Neural cell (in vitro differentiated cells): ENCODE results near the gene PLA2G2A. TPM values are rescaled to one million over a fixed set of nuclear protein-coding genes. Genes with fewer than 3 reads are reported as not detected.
"Not testable (repeated sequence)": the region's sequence is repeated elsewhere in the genome, so short reads cannot be mapped to it uniquely, and the experiment has no call there.

Experiments
- H2AFZ ChIP-seq: fragments of 200-600, 300-800 bp; sonication (generic), shearing (Covaris generic); 2 replicates; pipeline ENCODE4 v1.6.0; 2014; ENCODE audit warnings: low read depth, mild to moderate bottlenecking, antibody characterized with exemption, low read length, moderate library complexity
- H3F3A ChIP-seq: fragments of 200-600 bp; shearing (Covaris generic); 2 replicates; pipeline ENCODE4 v1.6.1; 2016; ENCODE audit warnings: mild to moderate bottlenecking, moderate library complexity, mixed read lengths, antibody characterized with exemption, low read length; ENCODE audit not compliant: insufficient read depth, poor library complexity, severe bottlenecking
- H3K27ac ChIP-seq: fragments of 200-600, 300-800 bp; sonication (generic), shearing (Covaris generic); 2 replicates; pipeline ENCODE4 v1.5.1; 2014; ENCODE audit warnings: mild to moderate bottlenecking, low read length, moderate library complexity
- H3K27me3 ChIP-seq: fragments of 300-800, 200-600 bp; sonication (generic), shearing (Covaris generic); 2 replicates; pipeline ENCODE4 v1.6.0; 2014; ENCODE audit warnings: mild to moderate bottlenecking, low read depth, low read length, moderate library complexity; ENCODE audit not compliant: insufficient read depth
- H3K36me3 ChIP-seq: fragments of 300-800, 200-600 bp; sonication (generic), shearing (Covaris generic); 2 replicates; pipeline ENCODE4 v1.5.1; 2014; ENCODE audit warnings: mild to moderate bottlenecking, antibody characterized with exemption, low read length, moderate library complexity; ENCODE audit not compliant: insufficient read depth
- H3K4me2 ChIP-seq: fragments of 300-800, 200-600 bp; sonication (generic), shearing (Covaris generic); 2 replicates; pipeline ENCODE4 v1.6.0; 2014; ENCODE audit warnings: mild to moderate bottlenecking, low read length
- H3K4me3 ChIP-seq: fragments of 300-800, 200-600 bp; sonication (generic), shearing (Covaris generic); 2 replicates; pipeline ENCODE4 v1.5.1; 2014; ENCODE audit warnings: mild to moderate bottlenecking, low read length, moderate library complexity
- H3K79me2 ChIP-seq: fragments of 200-600 bp; shearing (Covaris generic); replicated peaks from 2 replicates; pipeline ENCODE4 v1.6.0; 2014; ENCODE audit warnings: mild to moderate bottlenecking, low read length, moderate library complexity; ENCODE audit not compliant: insufficient read depth
- H3K9ac ChIP-seq: fragments of 300-800, 200-600 bp; sonication (generic), shearing (Covaris generic); 2 replicates; pipeline ENCODE4 v1.6.1; 2016; ENCODE audit warnings: mild to moderate bottlenecking, low read length, mixed read lengths
- H3K9me2 ChIP-seq: fragments of 200-600 bp; shearing (Covaris generic); 2 replicates; pipeline ENCODE4 v1.6.1; 2016; ENCODE audit warnings: mild to moderate bottlenecking, low read length, mixed read lengths; ENCODE audit not compliant: insufficient read depth
- H3K9me3 ChIP-seq: fragments of 200-600, 300-800 bp; sonication (generic), shearing (Covaris generic); 2 replicates; pipeline ENCODE4 v1.6.1; 2016; ENCODE audit warnings: mild to moderate bottlenecking, mixed run types, low read length, moderate library complexity, mixed read lengths
- H4K20me1 ChIP-seq: fragments of 200-600 bp; shearing (Covaris generic); 2 replicates; pipeline ENCODE4 v1.6.1; 2016; ENCODE audit warnings: mild to moderate bottlenecking, mixed run types; ENCODE audit not compliant: insufficient read depth
- CTCF ChIP-seq: fragments of 450-650 bp; IDR thresholded peaks from 2 replicates; pipeline ENCODE4 v1.5.1; 2014; ENCODE audit warnings: antibody characterized with exemption, mild to moderate bottlenecking, moderate library complexity; ENCODE audit not compliant: poor library complexity, severe bottlenecking
- EP300 ChIP-seq: fragments of 450-650 bp; conservative IDR thresholded peaks from 2 replicates; pipeline ENCODE4 v1.6.1; 2014; ENCODE audit warnings: antibody characterized with exemption, mild to moderate bottlenecking, moderate library complexity; ENCODE audit not compliant: poor library complexity, severe bottlenecking
- EZH2 ChIP-seq: fragments of 200-600, 300-800 bp; shearing (Covaris generic), sonication (generic); IDR thresholded peaks from 2 replicates; pipeline ENCODE4 v1.6.1; 2014; ENCODE audit warnings: antibody characterized with exemption, low read length, borderline replicate concordance, mild to moderate bottlenecking; ENCODE audit not compliant: insufficient read depth, poor library complexity, severe bottlenecking
- MXI1 ChIP-seq: fragments of 450-650 bp; conservative IDR thresholded peaks from 2 replicates; pipeline ENCODE4 v1.6.1; 2014; ENCODE audit warnings: antibody characterized with exemption, mild to moderate bottlenecking; ENCODE audit not compliant: poor library complexity, severe bottlenecking
- POLR2AphosphoS5 ChIP-seq: IDR thresholded peaks from 2 replicates; pipeline ENCODE4 v1.6.1; 2012
- RAD21 ChIP-seq: fragments of 450-650 bp; conservative IDR thresholded peaks from 2 replicates; pipeline ENCODE4 v1.6.1; 2014; ENCODE audit warnings: antibody characterized with exemption, mild to moderate bottlenecking, moderate library complexity
- REST ChIP-seq: IDR thresholded peaks from 2 replicates; pipeline ENCODE4 v1.6.1; 2012; ENCODE audit warnings: borderline replicate concordance
- SMC3 ChIP-seq: fragments of 450-650 bp; conservative IDR thresholded peaks from 2 replicates; pipeline ENCODE4 v1.6.1; 2014; ENCODE audit warnings: antibody characterized with exemption, mild to moderate bottlenecking, moderate library complexity; ENCODE audit not compliant: poor library complexity
- TAF1 ChIP-seq: IDR thresholded peaks from 2 replicates; pipeline ENCODE4 v1.6.1; 2012; ENCODE audit warnings: low read depth
- polyA plus RNA-seq: library from polyadenylated mRNA; depleted of rRNA; stranded (reverse); fragments of >200 nt; gene quantifications from 2 replicates; pipeline ENCODE4 v1.2.3, GENCODE V29; 2014

The PLA2G2A gene
- polyA plus RNA-seq, 1 donor from 2014 or later: not detected

GRCh38 chr1:19984409-19985016, 5.1 kb upstream of the PLA2G2A start:
- H3K36me3 ChIP-seq, H3F3A ChIP-seq, H2AFZ ChIP-seq, H3K79me2 ChIP-seq, H3K27me3 ChIP-seq, H3K9me3 ChIP-seq, H4K20me1 ChIP-seq, H3K9me2 ChIP-seq, H3K27ac ChIP-seq, H3K9ac ChIP-seq, H3K4me3 ChIP-seq, H3K4me2 ChIP-seq: not testable (repeated sequence)

DNA sequence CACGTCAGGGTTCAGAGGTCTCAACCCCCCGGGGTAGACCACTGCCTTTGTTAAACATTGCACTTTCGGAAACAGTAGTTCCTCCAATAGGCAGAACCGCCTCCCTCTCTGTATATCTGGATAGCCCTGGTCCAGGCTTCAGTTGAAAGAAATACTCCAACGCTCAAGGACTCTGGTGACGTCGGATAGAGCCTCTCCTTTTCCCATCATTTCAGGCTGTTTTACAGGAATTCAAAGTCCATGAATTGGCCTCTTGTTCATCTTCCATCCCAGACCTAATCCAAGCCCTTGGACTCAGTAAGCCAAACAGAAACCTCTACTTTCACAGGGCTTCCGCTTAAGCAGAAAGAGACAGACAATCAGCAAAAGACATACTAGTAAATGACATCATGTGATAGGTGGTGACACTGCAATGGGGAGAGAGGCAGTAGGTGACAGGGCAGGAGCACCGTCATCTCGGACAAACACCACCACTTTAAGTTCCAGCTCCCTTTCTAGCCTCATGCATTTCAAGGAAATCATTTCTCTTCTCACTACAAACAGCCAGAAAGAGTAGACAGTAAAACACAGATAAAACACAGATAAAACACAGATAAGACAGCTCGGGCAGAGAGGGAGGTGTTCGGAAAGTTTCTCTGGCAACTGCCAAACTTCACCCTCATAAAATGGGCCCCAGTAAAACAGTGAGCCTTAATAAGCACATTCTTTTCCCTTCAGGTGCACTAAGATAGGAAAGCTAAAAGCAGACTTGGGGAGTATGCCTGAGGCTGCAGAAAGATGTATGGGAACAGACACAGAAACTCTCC, 2.3 kb upstream of the PLA2G2A start:
- H3K27ac ChIP-seq: no peak overlapping the region
- no peaks in the 10 kb centered on the region for H3K27me3 ChIP-seq
- H3F3A ChIP-seq: no peaks in the 10 kb centered on the region
- H3K4me3 ChIP-seq: no peak overlapping the region
- H2AFZ ChIP-seq: no peak overlapping the region
- H4K20me1 ChIP-seq: no peaks in the 10 kb centered on the region
- no peaks in the 10 kb centered on the region for H3K9me3 ChIP-seq
- no peaks in the 10 kb centered on the region for H3K9me2 ChIP-seq
- H3K4me2 ChIP-seq: no peak overlapping the region
- no peak overlapping the region for H3K9ac ChIP-seq
- H3K79me2 ChIP-seq: no peaks in the 10 kb centered on the region
- TF ChIP-seq CTCF (no peak), EP300 (no peak), EZH2 (no peak), RAD21 (no peak)
- H3K36me3 ChIP-seq: no peaks in the 10 kb centered on the region

DNA sequence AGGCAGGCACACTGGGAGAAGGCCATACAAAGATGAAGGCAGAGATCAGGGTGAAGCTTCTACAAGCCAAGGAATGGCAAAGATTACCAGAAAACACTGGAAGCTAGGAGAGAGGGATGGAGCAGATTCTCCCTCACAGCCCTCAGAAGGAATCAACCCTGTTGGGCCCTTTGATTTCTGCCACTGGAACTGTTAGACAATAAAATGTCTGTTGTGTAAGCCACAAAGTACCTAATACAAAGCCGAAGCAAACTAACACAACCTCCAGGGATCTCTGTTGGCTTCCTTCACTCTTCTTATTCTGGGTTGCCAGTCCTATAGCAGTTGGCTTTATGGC, 1.7 kb upstream of the PLA2G2A start:
- Histone ChIP-seq H3K9ac (no peak overlapping the region), H3K79me2 (no peaks in the 10 kb centered on the region), H3K9me2 (no peaks in the 10 kb centered on the region), H3K27me3 (no peaks in the 10 kb centered on the region), H3K27ac (no peak overlapping the region), H3K4me2 (no peak overlapping the region), H3K9me3 (no peaks in the 10 kb centered on the region), H3F3A (no peaks in the 10 kb centered on the region), H3K4me3 (no peak overlapping the region), H3K36me3 (no peaks in the 10 kb centered on the region), H4K20me1 (no peaks in the 10 kb centered on the region), H2AFZ (no peak overlapping the region)
- TF ChIP-seq RAD21 (no peak), MXI1 (no peak), EP300 (no peak), POLR2AphosphoS5 (no peak), REST (no peak), CTCF (no peak), TAF1 (no peak), SMC3 (no peak), EZH2 (no peak)
